ENCODE measurements around the gene ZNF205. TPM values are rescaled to one million over a fixed set of nuclear protein-coding genes. Genes with fewer than 3 reads are reported as not detected.

ZNF205 gene
- total and polyA plus RNA-seq, 2 of the 8 experiments (the other 6 are each of a cell fraction or from before 2014, with no cell fraction given): 19.1 to 19.9 TPM

DNA sequence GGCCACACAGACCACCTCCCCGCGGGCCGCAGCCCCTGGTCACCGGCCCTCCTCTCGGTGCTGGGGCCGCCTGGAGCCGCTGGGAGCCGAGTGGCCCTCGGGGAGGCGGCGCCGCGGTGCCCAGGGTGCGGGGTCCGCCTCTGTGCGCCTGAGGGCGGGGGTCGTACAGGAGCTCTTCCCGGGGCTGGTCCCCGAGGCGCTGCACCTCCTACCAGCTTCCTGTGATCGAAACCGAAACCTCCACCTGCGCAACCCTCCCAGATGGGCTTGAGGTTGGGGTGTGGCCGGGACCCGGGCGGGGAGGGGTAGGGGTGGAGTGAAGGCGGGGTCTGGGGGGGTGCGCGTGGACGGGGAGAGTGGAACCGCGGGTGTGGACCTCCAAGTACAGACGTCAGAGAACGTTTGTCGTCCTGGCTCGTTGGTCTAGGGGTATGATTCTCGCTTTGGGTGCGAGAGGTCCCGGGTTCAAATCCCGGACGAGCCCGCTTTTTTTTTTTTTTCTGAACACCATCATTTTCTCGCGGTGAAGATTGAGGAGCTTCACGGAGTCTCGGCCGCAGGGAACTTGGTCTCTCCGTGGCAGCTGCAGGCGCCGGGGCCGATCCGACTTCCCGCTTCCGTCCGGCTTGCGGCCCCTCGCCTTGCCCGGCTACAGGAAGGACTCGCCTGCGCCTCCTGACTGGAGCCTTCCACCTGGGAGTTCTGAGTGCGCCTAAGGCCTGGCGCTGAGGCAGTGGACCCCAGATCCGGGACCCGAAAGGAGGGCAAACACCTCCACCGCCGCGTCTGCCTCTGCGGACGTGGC, 46.3 kb downstream of the ZNF205 start (continued):
- TF ChIP-seq, protein P1, sequence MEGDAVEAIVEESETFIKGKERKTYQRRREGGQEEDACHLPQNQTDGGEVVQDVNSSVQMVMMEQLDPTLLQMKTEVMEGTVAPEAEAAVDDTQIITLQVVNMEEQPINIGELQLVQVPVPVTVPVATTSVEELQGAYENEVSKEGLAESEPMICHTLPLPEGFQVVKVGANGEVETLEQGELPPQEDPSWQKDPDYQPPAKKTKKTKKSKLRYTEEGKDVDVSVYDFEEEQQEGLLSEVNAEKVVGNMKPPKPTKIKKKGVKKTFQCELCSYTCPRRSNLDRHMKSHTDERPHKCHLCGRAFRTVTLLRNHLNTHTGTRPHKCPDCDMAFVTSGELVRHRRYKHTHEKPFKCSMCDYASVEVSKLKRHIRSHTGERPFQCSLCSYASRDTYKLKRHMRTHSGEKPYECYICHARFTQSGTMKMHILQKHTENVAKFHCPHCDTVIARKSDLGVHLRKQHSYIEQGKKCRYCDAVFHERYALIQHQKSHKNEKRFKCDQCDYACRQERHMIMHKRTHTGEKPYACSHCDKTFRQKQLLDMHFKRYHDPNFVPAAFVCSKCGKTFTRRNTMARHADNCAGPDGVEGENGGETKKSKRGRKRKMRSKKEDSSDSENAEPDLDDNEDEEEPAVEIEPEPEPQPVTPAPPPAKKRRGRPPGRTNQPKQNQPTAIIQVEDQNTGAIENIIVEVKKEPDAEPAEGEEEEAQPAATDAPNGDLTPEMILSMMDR (IDR thresholded peaks at IDR 0.05; ENCODE audit: control extremely low read depth in 1 of 3, insufficient read depth in 1 of 3, low read depth in 1 of 3, low read length in 3 of 3): no peak
- no peak for TF ChIP-seq POLR2AphosphoS5 (IDR thresholded peaks at IDR 0.05; ENCODE audit: low read depth, low read length)
- no peak for TF ChIP-seq RXRA (IDR thresholded peaks at IDR 0.05; ENCODE audit: insufficient read depth, low read depth, low read length)
- TF ChIP-seq KDM1A (IDR thresholded peaks at IDR 0.05; ENCODE audit: borderline replicate concordance, low read length): peak; percentile 75; the same call in 1 of the 2 replicates
- no peak for TF ChIP-seq JUN (IDR thresholded peaks at IDR 0.05; ENCODE audit: low read depth, low read length)
- no peak for TF ChIP-seq ZNF274 (IDR thresholded peaks at IDR 0.05; ENCODE audit: borderline replicate concordance, extremely low read depth, low read length)
- TF ChIP-seq RBBP5 (IDR thresholded peaks at IDR 0.05; ENCODE audit: borderline replicate concordance, low read depth, low read length): peak; percentile 22; the same call in 1 of the 2 replicates
- TF ChIP-seq, protein P2, sequence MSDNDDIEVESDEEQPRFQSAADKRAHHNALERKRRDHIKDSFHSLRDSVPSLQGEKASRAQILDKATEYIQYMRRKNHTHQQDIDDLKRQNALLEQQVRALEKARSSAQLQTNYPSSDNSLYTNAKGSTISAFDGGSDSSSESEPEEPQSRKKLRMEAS (IDR thresholded peaks at IDR 0.05): peak; percentile 30; the same call in 1 of the 2 replicates
- TF ChIP-seq CREB1 (IDR thresholded peaks at IDR 0.05): peak; percentile 65
- TF ChIP-seq EP300 (IDR thresholded peaks at IDR 0.05; ENCODE audit: borderline replicate concordance in 1 of 2, low read depth in 2 of 2, low read length in 2 of 2): 0 out of 3 replicates have a peak, but pooled peaks of 1 of the 2 experiments have one; percentile 5
- peak; percentile 98 for TF ChIP-seq TBP (IDR thresholded peaks at IDR 0.05; ENCODE audit: low read depth, low read length)
- peak; percentile 63 for TF ChIP-seq ASH2L (IDR thresholded peaks at IDR 0.05; ENCODE audit: low read length)
- TF ChIP-seq TAF1 (IDR thresholded peaks at IDR 0.05; ENCODE audit: low read depth, low read length): peak; percentile 45
- TF ChIP-seq TEAD4 (IDR thresholded peaks at IDR 0.05; ENCODE audit: low read depth, low read length): peak; percentile 23; the same call in 1 of the 2 replicates
- no peak for TF ChIP-seq CBX5 (IDR thresholded peaks at IDR 0.05; ENCODE audit: low read depth, low read length)
- TF ChIP-seq, protein P3, sequence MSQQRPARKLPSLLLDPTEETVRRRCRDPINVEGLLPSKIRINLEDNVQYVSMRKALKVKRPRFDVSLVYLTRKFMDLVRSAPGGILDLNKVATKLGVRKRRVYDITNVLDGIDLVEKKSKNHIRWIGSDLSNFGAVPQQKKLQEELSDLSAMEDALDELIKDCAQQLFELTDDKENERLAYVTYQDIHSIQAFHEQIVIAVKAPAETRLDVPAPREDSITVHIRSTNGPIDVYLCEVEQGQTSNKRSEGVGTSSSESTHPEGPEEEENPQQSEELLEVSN (IDR thresholded peaks at IDR 0.05): no peak
- TF ChIP-seq PHF8 (conservative IDR thresholded peaks at IDR 0.05; ENCODE audit: low read depth, low read length): peak; percentile 49; the same call in 1 of the 2 replicates
- TF ChIP-seq KDM4A (IDR thresholded peaks at IDR 0.05; ENCODE audit: low read depth, low read length, severe bottlenecking): peak; percentile 78
- 0 out of 3 replicates have a peak, but pooled peaks of 1 of the 2 experiments have one; percentile 18 for TF ChIP-seq POLR2A (IDR thresholded peaks at IDR 0.05; ENCODE audit: control extremely low read depth in 1 of 2, low read depth in 2 of 2, low read length in 2 of 2)

All from H1 (cell line).